Ascending aorta (tissue), 2 donors: ENCODE results near the gene CLASP1. TPM values are rescaled to one million over a fixed set of nuclear protein-coding genes. Genes with fewer than 3 reads are reported as not detected.
"Not testable (repeated sequence)": the region's sequence is repeated elsewhere in the genome, so short reads cannot be mapped to it uniquely, and the experiment has no call there.

Experiments
- DNase-seq, 2 donors: peaks; one replicate each; pipeline ENCODE4 v3.0.0-alpha.2; 2019; ENCODE audit warnings: low spot score in 2 of 2
- H3K27ac ChIP-seq, 2 donors: fragments of 200-600 bp; sonication (generic); one replicate each; pipeline ENCODE4 v1.5.1; 2016 to 2017; ENCODE audit warnings: mild to moderate bottlenecking in 1 of 2
- H3K27me3 ChIP-seq: fragments of 200-600 bp; sonication (generic); one replicate; pipeline ENCODE4 v1.5.1; 2017
- H3K36me3 ChIP-seq, 2 donors: fragments of 200-600 bp; sonication (generic); one replicate each; pipeline ENCODE4 v1.5.1; 2016
- H3K4me1 ChIP-seq, 2 donors: fragments of 200-600 bp; sonication (generic); one replicate each; pipeline ENCODE4 v1.5.1; 2016 to 2017; ENCODE audit warnings: mild to moderate bottlenecking in 1 of 2
- H3K4me3 ChIP-seq, 2 donors: fragments of 200-600 bp; sonication (generic); one replicate each; pipeline ENCODE4 v1.5.1; 2016 to 2017; ENCODE audit warnings: mild to moderate bottlenecking in 1 of 2
- H3K9me3 ChIP-seq, 2 donors: fragments of 200-600 bp; sonication (generic); one replicate each; pipeline ENCODE4 v1.5.1; 2016
- intact Hi-C: fragments of 100-400 bp; cut with DNase I; formaldehyde crosslinking; loops from one replicate; pipeline ENCODE4 v1.15.1; 2023
- total RNA-seq: library from RNA; depleted of rRNA; stranded (reverse); fragments of >200 nt; gene quantifications from one replicate; pipeline ENCODE4 v1.1.0, GENCODE V29; 2016
- TF ChIP-seq, protein P1 (sequence below), 3 experiments: fragments of 200-600 bp in 2 of 3; fragments of 450-650 bp in 1 of 3; sonication (generic) in 2 of 3; IDR thresholded peaks; one replicate each; pipeline ENCODE4 v1.5.1; 2016 to 2019; ENCODE audit warnings: antibody characterized with exemption in 3 of 3, mild to moderate bottlenecking in 1 of 3, moderate library complexity in 1 of 3

Gene CLASP1
- total RNA-seq, 1 donor from 2014 or later, result 78.0 TPM

GRCh38 chr2:121558329-121558728 is 90.9 kb downstream of the CLASP1 start:
- no peaks in the 10 kb centered on the region for H3K27me3 ChIP-seq
- no peak overlapping the region for H3K4me3 ChIP-seq
- H3K4me1 ChIP-seq, result peaks cover 0 to 5% of the 10 kb centered on the region in 2 donors
- no peaks in the 10 kb centered on the region for H3K36me3 ChIP-seq
- no peaks in the 10 kb centered on the region for H3K9me3 ChIP-seq
- no peak for DNase-seq
- TF ChIP-seq, protein P1, sequence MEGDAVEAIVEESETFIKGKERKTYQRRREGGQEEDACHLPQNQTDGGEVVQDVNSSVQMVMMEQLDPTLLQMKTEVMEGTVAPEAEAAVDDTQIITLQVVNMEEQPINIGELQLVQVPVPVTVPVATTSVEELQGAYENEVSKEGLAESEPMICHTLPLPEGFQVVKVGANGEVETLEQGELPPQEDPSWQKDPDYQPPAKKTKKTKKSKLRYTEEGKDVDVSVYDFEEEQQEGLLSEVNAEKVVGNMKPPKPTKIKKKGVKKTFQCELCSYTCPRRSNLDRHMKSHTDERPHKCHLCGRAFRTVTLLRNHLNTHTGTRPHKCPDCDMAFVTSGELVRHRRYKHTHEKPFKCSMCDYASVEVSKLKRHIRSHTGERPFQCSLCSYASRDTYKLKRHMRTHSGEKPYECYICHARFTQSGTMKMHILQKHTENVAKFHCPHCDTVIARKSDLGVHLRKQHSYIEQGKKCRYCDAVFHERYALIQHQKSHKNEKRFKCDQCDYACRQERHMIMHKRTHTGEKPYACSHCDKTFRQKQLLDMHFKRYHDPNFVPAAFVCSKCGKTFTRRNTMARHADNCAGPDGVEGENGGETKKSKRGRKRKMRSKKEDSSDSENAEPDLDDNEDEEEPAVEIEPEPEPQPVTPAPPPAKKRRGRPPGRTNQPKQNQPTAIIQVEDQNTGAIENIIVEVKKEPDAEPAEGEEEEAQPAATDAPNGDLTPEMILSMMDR (IDR thresholded peaks at IDR 0.05), result no peak
- H3K27ac ChIP-seq, result no peak overlapping the region
- intact Hi-C loops, result no loop called here

DNA sequence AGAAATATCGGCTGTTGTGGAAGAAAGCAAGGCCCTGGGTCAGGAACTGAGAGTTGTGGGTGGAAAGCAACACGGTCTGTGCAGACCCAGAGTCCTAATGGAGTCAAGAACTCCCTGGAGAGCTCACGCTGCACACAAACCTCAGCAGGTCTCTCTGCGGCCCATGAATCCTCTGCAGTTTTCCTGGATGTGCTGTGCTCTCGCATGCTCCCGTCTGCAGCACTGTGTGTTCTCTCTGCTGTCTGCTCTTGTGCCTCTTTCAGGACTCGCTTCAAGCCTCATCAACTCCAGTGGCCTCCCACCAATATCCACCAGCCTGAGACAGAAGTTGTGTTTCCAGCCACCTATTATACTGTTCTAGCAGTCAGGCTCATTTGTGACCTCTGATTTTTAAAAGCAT is 94.3 kb downstream of the CLASP1 start:
- Histone ChIP-seq H3K27ac (no peak overlapping the region), H3K9me3 (no peaks in the 10 kb centered on the region), H3K36me3 (no peaks in the 10 kb centered on the region), H3K27me3 (no peaks in the 10 kb centered on the region), H3K4me1 (no peaks in the 10 kb centered on the region), H3K4me3 (no peak overlapping the region)
- intact Hi-C loops, result no loop called here
- DNase-seq, result no peak
- TF ChIP-seq, protein P1 (IDR thresholded peaks at IDR 0.05), result no peak

DNA sequence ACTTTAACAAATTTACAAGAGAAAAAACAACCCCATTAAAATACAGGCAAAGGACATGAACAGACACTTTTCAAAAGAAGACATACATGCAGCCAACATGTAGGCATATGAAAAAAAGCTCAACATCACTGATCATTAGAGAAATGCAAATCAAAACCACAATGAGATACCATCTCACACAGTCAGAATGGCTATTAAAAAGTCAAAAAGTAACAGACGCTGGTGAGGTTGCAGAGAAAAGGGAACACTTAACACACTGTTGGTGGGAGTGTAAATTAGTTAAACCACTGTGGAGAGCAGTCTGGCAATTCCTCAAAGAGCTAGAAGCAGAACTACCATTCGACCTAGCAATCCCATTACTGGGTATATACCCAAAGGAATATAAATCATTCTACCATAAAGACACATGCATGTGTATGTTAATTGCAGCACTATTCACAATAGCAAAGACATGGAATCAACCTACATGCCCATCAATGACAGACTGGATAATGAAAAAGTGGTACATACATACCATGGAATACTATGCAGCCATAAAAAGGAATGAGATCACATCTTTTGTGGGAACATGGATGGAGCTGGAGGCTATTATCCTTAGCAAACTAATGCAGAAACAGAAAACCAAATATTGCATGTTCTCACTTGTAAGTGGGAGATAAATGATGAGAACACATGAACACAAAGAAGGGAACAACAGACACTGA is 96.6 kb downstream of the CLASP1 start:
- intact Hi-C loops, DNase-seq: not testable (repeated sequence)

DNA sequence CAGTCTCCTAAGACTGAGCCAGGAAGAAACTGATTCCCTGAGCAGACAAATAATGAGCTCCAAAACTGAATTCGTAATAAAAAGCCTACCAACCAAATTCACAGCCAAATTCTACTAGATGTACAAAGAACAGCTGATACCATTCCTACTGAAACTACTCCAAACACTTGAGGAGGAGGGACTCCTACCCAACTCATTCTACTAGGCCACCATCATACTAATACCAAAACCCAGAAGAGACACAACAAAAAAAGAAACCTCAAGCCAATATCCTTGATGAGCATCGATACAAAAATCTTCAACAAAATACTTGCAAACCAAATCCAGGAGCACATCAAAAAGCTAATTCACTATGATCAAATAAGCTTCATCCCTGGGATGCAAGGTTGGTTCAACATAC is 98.6 kb downstream of the CLASP1 start:
- H3K4me1 ChIP-seq, result no peaks in the 10 kb centered on the region
- TF ChIP-seq, protein P1 (IDR thresholded peaks at IDR 0.05), result no peak
- H3K9me3 ChIP-seq, result peaks cover 0 to 9% of the 10 kb centered on the region in 2 donors
- no peak for DNase-seq
- H3K4me3 ChIP-seq, result no peak overlapping the region
- H3K36me3 ChIP-seq, result no peaks in the 10 kb centered on the region
- H3K27me3 ChIP-seq, result no peaks in the 10 kb centered on the region
- intact Hi-C loops, result no loop called here
- H3K27ac ChIP-seq, result no peak overlapping the region

More for the DNA sequence above, 96.6 kb downstream of the CLASP1 start:
- not testable (repeated sequence) for H3K4me1 ChIP-seq, H3K27me3 ChIP-seq, H3K36me3 ChIP-seq, H3K4me3 ChIP-seq, H3K9me3 ChIP-seq, H3K27ac ChIP-seq

DNA sequence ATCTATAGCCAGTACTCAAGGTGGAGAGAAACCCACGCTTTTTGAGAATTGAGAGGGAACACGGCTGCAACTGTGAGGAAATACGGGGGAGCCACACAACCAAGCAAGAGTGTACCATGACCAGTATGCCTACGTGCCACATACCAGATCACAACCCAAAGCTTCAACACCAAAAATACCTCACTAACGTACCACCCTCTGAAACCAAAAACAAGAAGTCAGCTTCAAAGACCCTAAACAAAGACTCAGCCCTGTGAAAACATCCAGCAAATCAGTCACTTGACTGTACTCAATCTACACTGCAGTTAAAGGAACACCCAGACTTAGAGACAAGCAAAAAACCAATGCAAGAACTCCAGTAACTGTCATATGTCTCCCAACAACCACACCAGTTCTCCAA is 101.6 kb downstream of the CLASP1 start:
- Histone ChIP-seq H3K4me3 (no peak overlapping the region), H3K36me3 (no peaks in the 10 kb centered on the region), H3K9me3 (peaks cover 0 to 9% of the 10 kb centered on the region in 2 donors), H3K27me3 (no peaks in the 10 kb centered on the region), H3K4me1 (peaks cover 0 to 5% of the 10 kb centered on the region in 2 donors), H3K27ac (no peak overlapping the region)
- intact Hi-C loops, result no loop called here
- no peak for DNase-seq
- TF ChIP-seq, protein P1 (IDR thresholded peaks at IDR 0.05), result no peak

DNA sequence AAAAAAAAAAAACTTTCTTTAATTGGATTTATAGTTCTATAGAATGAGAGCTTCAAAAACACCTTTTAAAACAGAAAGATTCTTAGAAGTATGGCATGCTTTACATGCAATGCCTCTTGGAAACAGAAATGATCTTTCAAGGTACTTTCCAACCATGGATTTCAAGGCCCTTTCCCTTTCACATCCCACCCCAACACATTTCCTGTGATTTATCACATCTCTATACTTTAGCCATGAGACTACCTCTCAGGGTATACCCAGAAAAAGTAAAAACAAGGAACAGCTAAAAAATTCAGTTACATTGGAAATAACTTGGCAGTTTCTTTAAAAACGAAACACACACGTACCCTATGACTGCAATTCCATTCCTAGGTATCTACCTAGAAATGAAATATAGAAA is 103.3 kb downstream of the CLASP1 start:
- Histone ChIP-seq H3K4me3 (no peak overlapping the region), H3K36me3 (no peaks in the 10 kb centered on the region), H3K4me1 (peaks cover 0 to 9% of the 10 kb centered on the region in 2 donors), H3K27ac (no peak overlapping the region), H3K27me3 (no peaks in the 10 kb centered on the region), H3K9me3 (peaks cover 0 to 9% of the 10 kb centered on the region in 2 donors)
- intact Hi-C loops, result no loop called here
- TF ChIP-seq, protein P1 (IDR thresholded peaks at IDR 0.05), result no peak
- DNase-seq, result no peak
